GM21723 (cell line): Measurements from ENCODE around the gene EMID1.

ENCODE experiments used
- ATAC-seq: cut with Tn5 transposase; IDR thresholded peaks from one replicate; pipeline ENCODE4 v1.9.1; 2021; ENCODE audit warnings: mild to moderate bottlenecking, moderate library complexity; ENCODE audit not compliant: unreplicated experiment

The EMID1 gene

DNA sequence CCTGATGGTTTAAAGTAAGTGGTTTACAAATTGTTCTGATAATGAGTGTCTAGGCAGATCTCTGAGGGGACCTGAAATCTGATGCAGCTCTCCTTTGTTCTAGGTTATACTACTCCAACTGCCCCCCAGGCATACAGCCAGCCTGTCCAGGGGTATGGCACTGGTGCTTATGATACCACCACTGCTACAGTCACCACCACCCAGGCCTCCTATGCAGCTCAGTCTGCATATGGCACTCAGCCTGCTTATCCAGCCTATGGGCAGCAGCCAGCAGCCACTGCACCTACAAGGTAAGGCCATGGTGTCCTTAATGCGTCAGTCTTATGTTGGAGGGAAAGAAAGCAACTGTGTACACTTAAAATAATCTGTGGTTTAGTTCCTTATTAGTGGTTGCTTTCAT, 72.2 kb downstream of the EMID1 start:
- no peak for ATAC-seq

- no peak for ATAC-seq
These were observed 78.5 kb downstream of the EMID1 start for GRCh38 chr22:29284196-29284595.

GRCh38 chr22:29288837-29289236, 83.1 kb downstream of the EMID1 start:
- ATAC-seq: no peak

DNA sequence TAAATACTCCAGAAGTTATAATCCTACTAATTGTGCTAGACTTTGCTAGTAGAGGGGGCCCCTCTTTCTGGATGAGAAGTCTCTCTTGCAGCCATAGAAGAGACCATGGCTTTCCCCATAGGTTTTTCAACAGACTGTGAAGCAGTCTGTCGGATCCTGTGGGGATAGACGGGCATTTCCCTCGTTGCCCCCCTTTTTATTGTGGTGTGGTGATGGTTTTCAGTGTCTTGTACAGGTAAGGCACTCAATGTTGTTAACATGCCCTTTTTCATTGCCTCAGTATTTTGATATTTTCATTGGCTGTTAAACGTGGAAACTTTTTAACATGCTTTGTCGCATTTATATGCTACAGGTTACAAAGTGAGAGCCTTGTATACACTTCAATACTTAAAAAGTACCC, 84.4 kb downstream of the EMID1 start:
- no peak for ATAC-seq

GRCh38 chr22:29291215-29291614, 85.5 kb downstream of the EMID1 start:
- no peak for ATAC-seq

- ATAC-seq: no peak
These were observed 86.7 kb downstream of the EMID1 start for GRCh38 chr22:29292379-29292778.

DNA sequence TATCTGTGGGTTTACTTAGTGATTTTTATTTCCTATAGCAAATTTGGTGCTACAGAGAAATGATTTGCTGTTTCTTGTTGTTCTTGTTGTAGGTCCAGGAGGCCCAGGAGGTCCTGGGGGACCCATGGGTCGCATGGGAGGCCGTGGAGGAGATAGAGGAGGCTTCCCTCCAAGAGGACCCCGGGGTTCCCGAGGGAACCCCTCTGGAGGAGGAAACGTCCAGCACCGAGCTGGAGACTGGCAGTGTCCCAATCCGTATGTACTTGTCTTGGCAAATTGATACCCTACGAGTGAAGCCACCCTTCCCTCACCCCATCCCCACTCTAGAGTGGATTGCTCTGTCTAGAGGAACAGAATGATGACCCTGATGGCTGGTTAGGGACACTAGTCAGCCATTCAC, 92.9 kb downstream of the EMID1 start:
- no peak for ATAC-seq

DNA sequence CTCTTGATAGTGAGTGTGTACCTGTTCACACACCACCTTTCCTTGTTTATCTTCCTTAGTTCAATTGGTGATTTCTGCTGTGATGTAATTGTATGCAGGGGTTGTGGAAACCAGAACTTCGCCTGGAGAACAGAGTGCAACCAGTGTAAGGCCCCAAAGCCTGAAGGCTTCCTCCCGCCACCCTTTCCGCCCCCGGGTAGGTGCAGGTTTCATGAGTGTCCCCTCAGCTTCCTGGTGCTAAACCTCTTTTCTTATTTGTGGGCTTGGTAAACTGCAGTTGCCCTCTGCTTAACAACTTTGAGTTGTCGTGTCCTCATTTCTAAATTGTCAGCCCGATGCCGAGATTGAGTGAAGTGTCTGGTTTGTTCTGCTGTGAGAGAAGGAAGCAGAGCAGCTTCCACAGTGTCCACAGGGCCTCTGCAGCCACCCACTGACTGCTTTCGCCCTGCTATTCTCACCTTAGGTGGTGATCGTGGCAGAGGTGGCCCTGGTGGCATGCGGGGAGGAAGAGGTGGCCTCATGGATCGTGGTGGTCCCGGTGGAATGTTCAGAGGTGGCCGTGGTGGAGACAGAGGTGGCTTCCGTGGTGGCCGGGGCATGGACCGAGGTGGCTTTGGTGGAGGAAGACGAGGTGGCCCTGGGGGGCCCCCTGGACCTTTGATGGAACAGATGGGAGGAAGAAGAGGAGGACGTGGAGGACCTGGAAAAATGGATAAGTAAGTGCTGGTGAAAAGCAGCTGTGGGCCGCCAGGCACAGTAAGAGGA, 93.6 kb downstream of the EMID1 start:
- ATAC-seq: no peak

- no peak for ATAC-seq
These were observed 94.7 kb downstream of the EMID1 start for GRCh38 chr22:29300467-29300806.

GRCh38 chr22:29300807-29301601, 95.3 kb downstream of the EMID1 start:
- ATAC-seq: no peak

DNA sequence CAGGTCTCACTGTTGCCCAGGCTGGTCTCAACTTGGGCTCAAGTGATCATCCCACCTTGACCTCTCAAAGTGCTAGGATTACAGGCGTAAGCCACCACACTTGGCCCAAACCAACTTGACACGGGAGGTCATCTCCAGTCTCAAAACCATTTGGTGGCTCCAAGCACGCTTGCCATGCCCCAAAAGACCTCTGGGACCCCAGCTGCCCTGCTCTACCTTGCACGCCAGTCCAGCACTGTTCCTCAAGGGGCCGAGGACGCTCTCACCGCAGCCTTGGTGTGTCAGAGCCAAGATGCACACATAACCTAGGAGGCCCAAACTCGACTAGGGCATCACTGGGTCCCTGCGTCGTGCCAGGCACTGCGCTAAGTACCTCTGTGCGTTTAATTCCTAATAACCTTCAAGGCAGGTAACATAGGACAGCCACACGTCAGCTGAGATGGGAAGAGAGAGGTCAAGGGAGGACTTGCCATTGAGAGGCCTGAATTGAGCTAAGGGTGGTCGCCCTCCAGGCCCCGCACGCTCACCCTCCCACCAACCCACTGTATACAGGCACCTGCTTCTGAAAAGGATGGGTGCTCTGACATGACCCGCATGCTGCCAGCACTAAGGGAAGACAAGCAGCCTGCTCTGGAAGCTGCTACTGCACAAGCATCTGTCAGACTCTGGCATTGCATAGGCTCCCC, 96.2 kb downstream of the EMID1 start:
- ATAC-seq: no peak

DNA sequence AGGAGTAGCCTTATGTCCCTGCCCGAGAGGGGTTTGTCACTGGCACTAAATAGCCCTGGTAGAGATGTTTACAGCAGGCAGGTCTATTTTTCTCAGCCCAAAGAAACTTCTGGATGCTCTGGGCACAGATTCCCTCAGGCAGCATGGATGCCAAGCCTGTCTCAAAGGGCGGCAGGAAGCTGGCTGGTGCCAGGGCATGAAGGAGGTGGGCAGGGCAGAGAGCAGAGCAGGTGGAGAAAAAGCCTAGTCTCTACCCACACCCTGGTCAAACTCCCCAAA, 96.6 kb downstream of the EMID1 start:
- ATAC-seq: no peak

DNA sequence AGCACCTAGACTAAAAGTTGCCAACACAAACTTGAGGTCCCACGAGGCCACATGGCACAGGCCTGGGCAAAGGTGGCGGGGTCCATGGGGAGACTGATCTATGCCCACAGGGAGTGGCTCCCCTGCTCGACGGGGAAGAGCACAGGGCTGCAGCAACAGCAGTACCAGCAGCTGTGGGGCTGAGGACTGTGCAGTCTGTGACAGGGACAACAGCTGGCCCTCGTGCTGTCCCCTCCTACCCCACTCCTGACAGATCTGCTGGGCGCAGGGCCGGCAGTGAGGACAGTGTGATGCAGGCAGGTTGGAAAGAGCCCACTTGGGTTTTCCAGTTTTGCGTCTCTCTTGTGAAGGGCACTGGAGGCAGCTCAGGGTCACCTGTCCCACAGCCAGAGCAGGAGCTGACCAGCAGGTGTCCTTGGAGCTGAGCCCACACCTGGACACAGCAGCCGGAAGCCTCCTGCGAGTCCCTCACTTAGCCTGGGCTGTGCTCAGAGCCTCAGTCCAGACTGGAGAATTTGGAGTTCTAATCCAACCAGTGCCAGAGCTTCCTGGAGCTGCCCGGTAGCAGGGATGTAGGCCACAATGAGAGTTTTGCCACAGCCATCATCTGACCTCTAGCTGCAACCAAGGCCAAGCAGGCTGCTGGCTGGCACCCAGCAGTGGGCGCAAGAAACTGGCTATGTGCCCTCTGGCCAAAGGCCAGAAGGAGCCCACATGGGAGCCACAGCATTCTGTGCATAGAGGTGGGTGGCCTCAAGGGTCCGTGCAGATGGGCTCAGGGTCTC, 97.2 kb downstream of the EMID1 start:
- ATAC-seq: no peak

- ATAC-seq: no peak
These were observed 100.1 kb downstream of the EMID1 start for GRCh38 chr22:29305836-29306174.

- no peak for ATAC-seq
These were observed 100.6 kb downstream of the EMID1 start, which contains the start of gene GAS2L1 for GRCh38 chr22:29306175-29306834. Gene GAS2L1 (plus strand): TSS chr22:29306650. CDS start chr22:29308106, 1,456 bp downstream.

- no peak for ATAC-seq
These were observed 101.3 kb downstream of the EMID1 start for GRCh38 chr22:29306835-29307595.

DNA sequence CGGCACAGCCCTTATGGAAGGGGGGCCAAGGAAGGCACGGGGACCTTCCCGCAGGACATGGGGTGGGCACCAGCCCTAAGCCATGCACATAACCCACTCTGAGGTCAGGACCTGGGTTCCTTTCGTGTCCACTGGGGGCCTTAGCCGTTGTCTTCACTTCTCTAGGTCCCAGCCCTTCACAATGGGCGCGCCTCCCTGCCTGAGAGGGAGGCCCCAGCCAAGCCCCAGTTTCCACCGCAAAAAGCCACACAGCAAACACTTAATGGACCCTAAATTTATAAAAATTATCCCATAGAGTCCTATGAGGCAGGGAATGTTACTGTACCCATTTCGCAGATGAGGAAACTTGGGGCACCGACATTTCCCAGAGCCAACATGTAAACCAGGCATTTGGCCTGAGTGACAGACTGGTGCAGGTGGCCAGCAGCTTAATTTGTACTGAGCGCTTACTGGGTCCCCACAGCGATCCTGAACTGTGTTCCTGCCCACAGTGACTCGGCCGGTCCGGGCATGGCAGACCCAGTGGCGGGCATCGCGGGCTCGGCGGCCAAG, 102.0 kb downstream of the EMID1 start:
- ATAC-seq: no peak

DNA sequence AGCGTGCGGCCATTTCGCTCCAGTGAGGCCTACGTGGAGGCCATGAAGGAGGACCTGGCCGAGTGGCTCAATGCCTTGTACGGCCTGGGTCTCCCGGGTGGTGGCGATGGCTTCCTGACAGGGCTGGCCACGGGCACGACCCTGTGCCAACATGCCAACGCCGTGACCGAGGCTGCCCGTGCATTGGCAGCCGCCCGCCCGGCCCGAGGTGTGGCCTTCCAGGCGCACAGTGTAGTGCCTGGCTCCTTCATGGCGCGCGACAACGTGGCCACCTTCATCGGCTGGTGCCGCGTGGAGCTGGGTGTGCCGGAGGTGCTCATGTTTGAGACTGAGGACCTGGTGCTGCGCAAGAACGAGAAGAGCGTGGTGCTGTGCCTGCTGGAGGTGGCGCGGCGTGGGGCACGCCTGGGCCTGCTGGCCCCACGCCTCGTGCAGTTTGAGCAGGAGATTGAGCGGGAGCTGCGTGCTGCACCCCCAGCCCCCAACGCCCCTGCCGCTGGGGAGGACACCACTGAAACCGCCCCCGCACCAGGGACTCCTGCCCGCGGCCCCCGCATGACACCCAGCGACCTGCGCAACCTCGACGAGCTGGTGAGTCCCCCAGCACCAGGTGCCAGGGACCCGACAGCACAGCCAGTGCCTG, 102.6 kb downstream of the EMID1 start:
- ATAC-seq: no peak

DNA sequence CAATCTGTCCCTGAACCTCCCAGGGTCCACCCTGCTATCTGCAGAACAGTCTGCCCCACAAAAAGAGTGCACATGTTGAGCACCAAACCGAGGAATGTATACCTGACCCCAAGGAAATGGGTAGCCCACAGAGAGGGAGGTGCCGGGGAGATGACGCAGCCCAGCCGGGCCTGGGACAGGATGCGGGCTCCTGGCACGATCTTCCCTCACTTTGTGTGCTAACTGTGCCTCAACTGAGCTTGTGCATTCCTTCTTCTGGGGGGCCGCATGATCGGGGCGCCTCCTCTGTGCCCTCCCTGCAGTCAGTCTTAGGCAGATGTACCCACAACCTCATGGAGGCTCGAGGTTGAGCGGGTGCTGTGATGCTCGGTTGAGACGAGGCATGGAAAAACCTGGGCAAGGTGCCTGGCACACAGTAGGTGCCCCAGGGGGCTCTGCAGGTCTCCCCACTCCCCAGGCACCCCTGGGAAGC, 103.1 kb downstream of the EMID1 start:
- ATAC-seq: no peak
